ENCODE data around the gene SH3BGRL. TPM values are rescaled to one million over a fixed set of nuclear protein-coding genes. Genes with fewer than 3 reads are reported as not detected.

Gene SH3BGRL
- total RNA-seq, 1 donor from 2014 or later: 192 TPM

- intact Hi-C loops (cut with DNase I): no loop called here
- Histone ChIP-seq H3K36me3 (peaks cover 28% of the 10 kb centered on the region), H3K4me3 (no peak overlapping the region), H3K9me3 (no peaks in the 10 kb centered on the region), H3K4me1 (no peaks in the 10 kb centered on the region), H3K27ac (no peak overlapping the region), H3K27me3 (ENCODE audit: low read depth) (no peaks in the 10 kb centered on the region)
- DNase-seq (no peak), ATAC-seq (no peak)
- no peak for TF ChIP-seq CTCF (IDR thresholded peaks at IDR 0.05)
Measured at GRCh38 chrX:81280148-81280547, 78.2 kb downstream of the SH3BGRL start.

GRCh38 chrX:81286075-81286474 is 84.2 kb downstream of the SH3BGRL start:
- Histone ChIP-seq H3K27me3 (ENCODE audit: low read depth) (no peaks in the 10 kb centered on the region), H3K9me3 (no peaks in the 10 kb centered on the region), H3K36me3 (no peaks in the 10 kb centered on the region), H3K4me1 (no peaks in the 10 kb centered on the region), H3K27ac (no peak overlapping the region), H3K4me3 (no peak overlapping the region)
- no peak for TF ChIP-seq CTCF (IDR thresholded peaks at IDR 0.05)
- DNase-seq (no peak), ATAC-seq (no peak)
- intact Hi-C loops (cut with DNase I): no loop called here

- no peaks in the 10 kb centered on the region for H3K36me3 ChIP-seq
- no peak overlapping the region for H3K27ac ChIP-seq
- no peak overlapping the region for H3K4me3 ChIP-seq
- no peak for TF ChIP-seq CTCF (IDR thresholded peaks at IDR 0.05)
- DNase-seq (no peak), ATAC-seq (no peak)
- H3K9me3 ChIP-seq: peaks cover under 1% of the 10 kb centered on the region
- H3K4me1 ChIP-seq: no peaks in the 10 kb centered on the region
- no peaks in the 10 kb centered on the region for H3K27me3 ChIP-seq (ENCODE audit: low read depth)
- intact Hi-C loops (cut with DNase I): no loop called here
Measured at GRCh38 chrX:81286608-81287007, 84.7 kb downstream of the SH3BGRL start.

GRCh38 chrX:81291996-81292395 is 90.1 kb downstream of the SH3BGRL start:
- Histone ChIP-seq H3K27me3 (ENCODE audit: low read depth) (no peaks in the 10 kb centered on the region), H3K36me3 (no peaks in the 10 kb centered on the region), H3K27ac (no peak overlapping the region), H3K4me1 (no peaks in the 10 kb centered on the region), H3K4me3 (no peak overlapping the region), H3K9me3 (peaks cover 8% of the 10 kb centered on the region)
- intact Hi-C loops (cut with DNase I): no loop called here
- ATAC-seq (no peak), DNase-seq (no peak)
- TF ChIP-seq CTCF (IDR thresholded peaks at IDR 0.05): no peak

- Histone ChIP-seq H3K27ac (no peak overlapping the region), H3K9me3 (peaks cover 8% of the 10 kb centered on the region), H3K27me3 (ENCODE audit: low read depth) (no peaks in the 10 kb centered on the region), H3K4me1 (no peaks in the 10 kb centered on the region), H3K4me3 (no peak overlapping the region), H3K36me3 (no peaks in the 10 kb centered on the region)
- ATAC-seq (no peak), DNase-seq (no peak)
- intact Hi-C loops (cut with DNase I): no loop called here
- TF ChIP-seq CTCF (IDR thresholded peaks at IDR 0.05): no peak
Measured at GRCh38 chrX:81294101-81294500, 92.2 kb downstream of the SH3BGRL start.

- no peak for TF ChIP-seq CTCF (IDR thresholded peaks at IDR 0.05)
- no peaks in the 10 kb centered on the region for H3K4me1 ChIP-seq
- no peaks in the 10 kb centered on the region for H3K36me3 ChIP-seq
- H3K27ac ChIP-seq: no peak overlapping the region
- H3K27me3 ChIP-seq (ENCODE audit: low read depth): no peaks in the 10 kb centered on the region
- H3K9me3 ChIP-seq: no peaks in the 10 kb centered on the region
- DNase-seq (no peak), ATAC-seq (no peak)
- intact Hi-C loops (cut with DNase I): no loop called here
- no peak overlapping the region for H3K4me3 ChIP-seq
Measured at GRCh38 chrX:81301877-81302276, 100.0 kb downstream of the SH3BGRL start.

Measured in lower lobe of right lung (tissue), 2 donors.